Lower lobe of right lung (tissue), 2 donors: ENCODE results near the gene KRT74. TPM values are rescaled to one million over a fixed set of nuclear protein-coding genes. Genes with fewer than 3 reads are reported as not detected.

Experiments
- ATAC-seq, 2 donors: fragments of 200-7000 bp; cut with Tn5 transposase; one replicate each; pipeline ENCODE4 v1.9.1; 2020 to 2022; ENCODE audit warnings: mild to moderate bottlenecking in 2 of 2, moderate library complexity in 2 of 2
- DNase-seq: peaks from one replicate; pipeline ENCODE4 v3.0.0-alpha.2; 2020
- H3K27ac ChIP-seq: fragments of 200-600 bp; one replicate; pipeline ENCODE4 v1.8.0; 2022
- H3K27me3 ChIP-seq: fragments of 200-600 bp; one replicate; pipeline ENCODE4 v1.8.0; 2022; ENCODE audit warnings: low read depth
- H3K36me3 ChIP-seq: fragments of 200-600 bp; one replicate; pipeline ENCODE4 v1.8.0; 2022; ENCODE audit warnings: mild to moderate bottlenecking
- H3K4me1 ChIP-seq: fragments of 200-600 bp; one replicate; pipeline ENCODE4 v1.8.0; 2022
- H3K4me3 ChIP-seq: fragments of 200-600 bp; one replicate; pipeline ENCODE4 v1.8.0; 2022; ENCODE audit warnings: mild to moderate bottlenecking
- H3K9me3 ChIP-seq: fragments of 200-600 bp; one replicate; pipeline ENCODE4 v1.8.0; 2022
- CTCF ChIP-seq: fragments of 200-600 bp; IDR thresholded peaks from one replicate; pipeline ENCODE4 v1.8.0; 2022; ENCODE audit warnings: antibody characterized with exemption, mild to moderate bottlenecking
- intact Hi-C: fragments of 100-400 bp; cut with DNase I; formaldehyde crosslinking; loops from one replicate; pipeline ENCODE4 v1.11.0; 2022
- total RNA-seq: library from RNA; stranded (reverse); fragmentation: NEBNext Ultra II Directional; extraction: Animal tissue kit (Norgen Biotek cat#: 25700); gene quantifications from one replicate; pipeline ENCODE4 v1.2.1, GENCODE V29; 2021
- donor health status: DM: no; HTN: yes; CAD: no; lungs with severe emphysema.

The KRT74 gene
- total RNA-seq, 1 donor from 2014 or later: not detected

- ATAC-seq (no peak), DNase-seq (no peak)
- Histone ChIP-seq H3K27ac (no peak overlapping the region), H3K36me3 (no peaks in the 10 kb centered on the region), H3K27me3 (peaks cover 3% of the 10 kb centered on the region), H3K4me3 (no peak overlapping the region), H3K9me3 (no peaks in the 10 kb centered on the region), H3K4me1 (no peaks in the 10 kb centered on the region)
- intact Hi-C loops: no loop called here
- no peak for TF ChIP-seq CTCF
These were observed 43.8 kb downstream of the KRT74 start for GRCh38 chr12:52529846-52530245.

- no peak for ATAC-seq
- H3K27ac ChIP-seq: no peak overlapping the region
- DNase-seq: no peak
- H3K27me3 ChIP-seq: peaks cover 3% of the 10 kb centered on the region
- TF ChIP-seq CTCF: no peak
- intact Hi-C loops: no loop called here
- no peaks in the 10 kb centered on the region for H3K36me3 ChIP-seq
- H3K4me3 ChIP-seq: no peak overlapping the region
- H3K4me1 ChIP-seq: no peaks in the 10 kb centered on the region
- H3K9me3 ChIP-seq: no peaks in the 10 kb centered on the region
These were observed 44.2 kb downstream of the KRT74 start for GRCh38 chr12:52529417-52529816.

- Histone ChIP-seq H3K9me3 (no peaks in the 10 kb centered on the region), H3K27me3 (peaks cover 3% of the 10 kb centered on the region), H3K4me1 (no peaks in the 10 kb centered on the region), H3K4me3 (no peak overlapping the region), H3K36me3 (no peaks in the 10 kb centered on the region), H3K27ac (no peak overlapping the region)
- DNase-seq (no peak), ATAC-seq (no peak)
- intact Hi-C loops: no loop called here
- no peak for TF ChIP-seq CTCF
These were observed 45.0 kb downstream of the KRT74 start for GRCh38 chr12:52528641-52529143.

GRCh38 chr12:52527121-52527800, 46.4 kb downstream of the KRT74 start:
- no peak for TF ChIP-seq CTCF
- Histone ChIP-seq H3K9me3 (no peaks in the 10 kb centered on the region), H3K27ac (no peak overlapping the region), H3K27me3 (peaks cover 3% of the 10 kb centered on the region), H3K4me3 (no peak overlapping the region), H3K4me1 (no peaks in the 10 kb centered on the region), H3K36me3 (no peaks in the 10 kb centered on the region)
- DNase-seq: no peak
- ATAC-seq: no peak
- intact Hi-C loops: no loop called here

- Histone ChIP-seq H3K36me3 (no peaks in the 10 kb centered on the region), H3K4me3 (no peak overlapping the region), H3K9me3 (no peaks in the 10 kb centered on the region), H3K27ac (no peak overlapping the region), H3K27me3 (peaks cover 3% of the 10 kb centered on the region), H3K4me1 (no peaks in the 10 kb centered on the region)
- ATAC-seq (no peak), DNase-seq (no peak)
- intact Hi-C loops: no loop called here
- no peak for TF ChIP-seq CTCF
These were observed 47.1 kb downstream of the KRT74 start for GRCh38 chr12:52526511-52526951.
